GM20000 (cell line): Measurements from ENCODE around the gene NPDC1.

Source experiments
- DNase-seq: peaks from one replicate; pipeline ENCODE4 v3.0.0; 2012; ENCODE audit warnings: low spot score
- TF ChIP-seq, protein P1 (sequence below): IDR thresholded peaks from 2 replicates; pipeline ENCODE4 v1.5.1; 2012; ENCODE audit warnings: mild to moderate bottlenecking, control low read depth; ENCODE audit errors: extremely low read depth, missing control alignments

Gene NPDC1

DNA sequence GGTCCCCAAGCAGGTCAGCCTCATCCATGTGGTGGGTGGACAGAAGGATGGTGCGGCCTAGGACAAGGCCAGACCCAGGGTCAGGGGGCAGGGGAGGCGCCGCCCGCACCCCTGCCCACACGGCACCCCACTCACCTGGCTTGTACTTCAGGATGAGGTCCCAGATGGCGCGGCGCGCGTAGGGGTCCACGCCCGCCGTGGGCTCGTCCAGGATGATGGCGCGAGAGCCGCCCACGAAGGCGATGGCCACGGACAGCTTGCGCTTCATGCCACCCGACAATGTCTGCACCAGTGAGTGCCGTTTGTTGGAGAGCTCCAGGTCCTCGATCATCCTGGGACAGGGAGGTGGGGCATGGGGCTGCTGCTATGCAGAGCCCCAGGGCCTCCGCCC is 30.4 kb downstream of the NPDC1 start:
- TF ChIP-seq, protein P1, sequence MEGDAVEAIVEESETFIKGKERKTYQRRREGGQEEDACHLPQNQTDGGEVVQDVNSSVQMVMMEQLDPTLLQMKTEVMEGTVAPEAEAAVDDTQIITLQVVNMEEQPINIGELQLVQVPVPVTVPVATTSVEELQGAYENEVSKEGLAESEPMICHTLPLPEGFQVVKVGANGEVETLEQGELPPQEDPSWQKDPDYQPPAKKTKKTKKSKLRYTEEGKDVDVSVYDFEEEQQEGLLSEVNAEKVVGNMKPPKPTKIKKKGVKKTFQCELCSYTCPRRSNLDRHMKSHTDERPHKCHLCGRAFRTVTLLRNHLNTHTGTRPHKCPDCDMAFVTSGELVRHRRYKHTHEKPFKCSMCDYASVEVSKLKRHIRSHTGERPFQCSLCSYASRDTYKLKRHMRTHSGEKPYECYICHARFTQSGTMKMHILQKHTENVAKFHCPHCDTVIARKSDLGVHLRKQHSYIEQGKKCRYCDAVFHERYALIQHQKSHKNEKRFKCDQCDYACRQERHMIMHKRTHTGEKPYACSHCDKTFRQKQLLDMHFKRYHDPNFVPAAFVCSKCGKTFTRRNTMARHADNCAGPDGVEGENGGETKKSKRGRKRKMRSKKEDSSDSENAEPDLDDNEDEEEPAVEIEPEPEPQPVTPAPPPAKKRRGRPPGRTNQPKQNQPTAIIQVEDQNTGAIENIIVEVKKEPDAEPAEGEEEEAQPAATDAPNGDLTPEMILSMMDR = no peak
- no peak for DNase-seq

DNA sequence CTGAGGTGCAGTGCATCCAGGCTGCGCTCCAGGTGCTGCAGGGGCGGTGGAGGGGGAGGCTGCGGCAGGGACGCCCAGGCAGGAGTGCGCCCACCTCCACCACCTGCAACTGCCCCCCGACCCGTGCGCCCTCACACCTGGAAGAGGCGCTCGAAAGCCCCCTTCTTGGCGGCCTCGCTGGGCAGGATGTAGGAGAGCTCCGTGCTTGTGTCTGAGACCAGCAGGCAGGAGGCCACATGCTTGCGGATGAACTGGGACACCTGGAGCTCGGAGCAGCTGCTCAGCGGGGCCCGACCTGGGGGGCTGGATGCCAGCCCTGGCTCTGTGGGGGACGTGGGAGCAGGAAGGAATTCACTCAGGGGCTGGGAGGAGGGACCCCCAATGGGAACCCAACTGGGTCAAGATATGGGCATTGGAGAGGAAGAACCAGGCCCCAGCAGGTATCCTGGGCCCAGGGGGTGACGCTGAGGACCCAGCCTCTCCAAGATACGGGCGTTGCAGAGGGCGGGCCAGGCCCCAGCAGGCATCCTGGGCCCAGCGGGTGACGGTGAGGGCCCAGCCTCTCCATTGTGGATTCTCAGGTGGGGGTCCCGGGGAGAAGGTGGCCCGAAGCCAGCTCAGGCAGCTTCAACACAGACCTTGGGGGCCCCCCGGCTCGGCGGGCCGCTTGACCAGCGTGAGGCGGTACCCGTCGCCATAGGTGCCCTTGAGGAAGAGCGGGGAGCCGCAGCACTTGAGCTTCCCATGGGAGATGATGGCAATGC is 31.0 kb downstream of the NPDC1 start:
- TF ChIP-seq, protein P1 = no peak
- DNase-seq = no peak

DNA sequence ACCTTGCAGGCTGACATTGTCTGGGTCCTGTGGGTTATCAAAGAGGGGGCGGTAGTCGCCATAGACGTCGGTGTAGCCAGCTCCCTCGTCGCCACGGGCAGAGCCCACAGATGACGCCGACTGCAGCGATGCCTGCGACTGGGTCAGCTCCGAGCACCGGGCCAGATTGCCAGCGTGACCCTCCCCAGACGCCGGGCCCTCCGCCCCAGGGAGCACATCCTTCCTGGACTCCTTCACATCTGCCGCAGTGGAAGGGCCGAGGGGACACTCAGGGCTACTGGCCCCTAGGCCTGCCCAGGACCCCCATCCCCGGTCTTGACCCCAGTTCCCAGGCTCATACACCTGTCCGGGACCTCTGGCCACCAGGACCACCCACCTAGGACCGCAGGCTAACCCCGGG is 31.8 kb downstream of the NPDC1 start:
- no peak for DNase-seq
- TF ChIP-seq, protein P1 = no peak

DNA sequence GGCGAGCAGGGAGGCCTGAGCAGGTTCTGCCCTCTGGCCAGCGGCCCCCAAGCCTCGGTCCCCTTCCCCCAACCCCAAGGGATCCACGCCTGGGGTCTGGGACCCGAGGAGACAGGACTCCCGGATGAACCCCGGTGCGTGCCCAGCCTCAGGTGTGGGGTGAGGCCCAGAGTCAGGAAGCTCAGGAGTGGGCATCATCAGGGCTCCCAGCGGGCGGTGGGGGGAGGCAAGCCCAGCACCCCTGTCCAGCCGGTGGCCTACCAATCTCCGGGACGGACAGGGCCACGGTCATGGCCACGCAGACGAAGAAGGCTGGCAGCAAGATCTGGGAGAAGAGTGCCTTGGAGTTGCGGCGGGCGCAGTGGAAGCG is 32.4 kb downstream of the NPDC1 start:
- DNase-seq = no peak

DNA sequence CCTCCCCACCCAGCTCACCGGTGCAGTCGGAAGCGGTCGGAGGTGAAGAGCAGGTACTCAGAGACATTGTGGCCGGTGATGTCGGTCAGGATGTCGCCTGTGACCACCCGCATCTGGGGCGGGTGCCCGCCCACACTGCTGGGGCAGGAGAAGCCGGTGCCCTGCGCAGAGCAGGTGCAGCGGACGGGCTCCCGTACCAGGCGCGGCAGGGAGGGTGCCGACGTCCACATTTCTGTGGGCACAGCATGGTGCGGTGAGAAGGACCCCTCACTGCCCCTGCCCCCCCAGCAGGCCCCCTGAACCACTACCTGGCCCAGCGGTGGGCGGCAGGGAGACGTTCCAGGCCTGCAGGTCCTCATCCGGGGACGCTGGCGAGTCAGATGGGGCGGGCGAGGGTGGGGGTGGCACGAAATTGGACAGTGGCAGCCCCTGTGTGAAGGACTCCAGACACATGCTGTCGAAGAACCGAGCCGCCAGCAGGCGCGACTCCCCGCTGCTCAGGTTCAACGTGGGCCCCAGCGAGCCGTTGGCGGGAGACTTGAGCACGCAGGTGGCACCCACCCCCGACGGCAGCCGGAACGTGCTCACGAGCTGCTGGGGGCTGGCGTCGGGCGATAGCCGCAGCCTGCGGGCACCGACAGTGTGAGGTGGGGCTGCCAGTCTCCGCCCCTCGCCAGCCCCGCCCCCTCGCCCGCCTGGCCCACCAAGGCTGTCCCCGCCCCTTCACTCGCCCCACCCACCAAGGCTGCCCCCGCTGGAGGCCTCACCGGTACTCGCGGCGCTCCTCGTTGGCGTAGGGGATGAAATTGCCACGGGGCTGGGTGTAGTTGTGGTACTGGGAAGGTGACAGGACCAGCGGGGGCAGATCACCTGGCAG is 33.0 kb downstream of the NPDC1 start:
- TF ChIP-seq, protein P1 = no peak
- DNase-seq = no peak

More for the DNA sequence above, 32.4 kb downstream of the NPDC1 start:
- TF ChIP-seq, protein P1 = no peak

DNA sequence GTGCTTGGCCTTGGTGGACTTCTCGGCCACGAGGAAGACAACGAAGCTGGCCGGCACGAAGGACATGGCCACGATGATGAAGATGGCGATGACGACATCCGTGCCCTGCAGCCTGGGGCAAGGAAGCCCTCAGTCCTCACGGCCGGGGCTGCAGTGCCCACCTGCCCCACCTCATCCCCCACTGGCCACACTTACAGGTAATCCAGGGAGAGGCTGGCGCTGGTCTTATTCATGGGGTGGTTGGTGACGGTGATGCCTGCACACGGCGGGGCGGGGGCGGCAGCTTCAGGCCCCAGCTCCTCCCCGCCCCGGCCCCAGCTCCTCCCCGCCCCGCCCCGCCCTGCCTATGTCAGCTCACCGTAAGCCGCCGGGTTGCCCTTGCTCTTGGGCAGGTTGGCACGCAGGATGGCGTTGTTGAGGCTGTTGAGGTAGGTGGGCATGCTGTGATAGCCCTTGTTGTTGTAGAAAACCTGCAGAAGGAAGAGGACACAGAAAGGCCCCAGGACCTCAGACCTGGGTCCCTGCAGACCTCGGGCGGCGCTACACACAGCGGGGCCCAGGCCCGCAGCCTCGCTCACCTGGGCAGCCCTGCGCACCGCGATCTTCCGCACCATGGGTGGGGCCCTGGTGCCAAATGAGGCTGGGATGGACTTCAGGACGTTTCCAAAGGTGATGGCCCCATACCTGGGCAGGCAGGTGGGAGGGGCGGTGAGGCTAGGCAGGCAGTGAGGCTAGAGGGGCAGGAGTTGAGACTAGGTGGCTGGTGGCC is 33.9 kb downstream of the NPDC1 start:
- no peak for DNase-seq
- TF ChIP-seq, protein P1 = no peak
